Ecto neural progenitor cell (in vitro differentiated cells): ENCODE measurements around the gene LRCH1.

Source experiments
- DNase-seq: peaks from one replicate; pipeline ENCODE4 v3.0.0-alpha.2; 2018; ENCODE audit warnings: low spot score

LRCH1 gene

GRCh38 chr13:46562152-46562551, 9.2 kb downstream of the LRCH1 start:
- DNase-seq: no peak

- DNase-seq: no peak
These were observed 9.6 kb downstream of the LRCH1 start for GRCh38 chr13:46562581-46562980.

GRCh38 chr13:46565808-46566750, 13.1 kb downstream of the LRCH1 start:
- no peak for DNase-seq

- DNase-seq: no peak
These were observed 14.7 kb downstream of the LRCH1 start for GRCh38 chr13:46567671-46568070.

GRCh38 chr13:46569456-46569855, 16.5 kb downstream of the LRCH1 start:
- no peak for DNase-seq

GRCh38 chr13:46570273-46570672, 17.3 kb downstream of the LRCH1 start:
- no peak for DNase-seq

- DNase-seq: no peak
These were observed 18.4 kb downstream of the LRCH1 start for GRCh38 chr13:46571189-46571908.

GRCh38 chr13:46571909-46572595, 19.1 kb downstream of the LRCH1 start:
- DNase-seq: no peak

- DNase-seq: no peak
These were observed 19.9 kb downstream of the LRCH1 start for GRCh38 chr13:46572752-46573431.

GRCh38 chr13:46575301-46575771, 22.4 kb downstream of the LRCH1 start:
- no peak for DNase-seq

GRCh38 chr13:46575818-46576221, 22.9 kb downstream of the LRCH1 start:
- no peak for DNase-seq

- DNase-seq: no peak
These were observed 23.8 kb downstream of the LRCH1 start for GRCh38 chr13:46576762-46577161.

- no peak for DNase-seq
These were observed 25.0 kb downstream of the LRCH1 start for GRCh38 chr13:46577696-46578589.

GRCh38 chr13:46578590-46578975, 25.6 kb downstream of the LRCH1 start:
- DNase-seq: no peak

GRCh38 chr13:46580362-46580839, 27.4 kb downstream of the LRCH1 start:
- no peak for DNase-seq

GRCh38 chr13:46582190-46582589, 29.2 kb downstream of the LRCH1 start:
- DNase-seq: no peak

GRCh38 chr13:46586751-46587514, 34.0 kb downstream of the LRCH1 start:
- no peak for DNase-seq

GRCh38 chr13:46587807-46588418, 34.9 kb downstream of the LRCH1 start:
- no peak for DNase-seq

- no peak for DNase-seq
These were observed 39.4 kb downstream of the LRCH1 start for GRCh38 chr13:46592385-46592784.
